HepG2 (cell line): ENCODE data around the gene ALDH3A2. TPM values are rescaled to one million over a fixed set of nuclear protein-coding genes. Genes with fewer than 3 reads are reported as not detected.

Experiments
- BORCS8-MEF2B ChIP-seq: sonication (generic); formaldehyde crosslinking; IDR thresholded peaks from 2 replicates; pipeline ENCODE4 v1.8.0; 2022; ENCODE audit warnings: mild to moderate bottlenecking, missing genetic modification reagents
- EP300 ChIP-seq, 3 experiments: sonication (generic) in 1 of 3; formaldehyde crosslinking in 1 of 3; IDR thresholded peaks; 2 replicates each; pipeline versions ENCODE4 v1.5.1 to v1.6.1; 2011 to 2020; ENCODE audit warnings: low read depth in 2 of 3, low read length in 2 of 3, borderline replicate concordance in 1 of 3, improper control_type of control experiment in 1 of 3, mild to moderate bottlenecking in 1 of 3, missing genetic modification reagents in 1 of 3, moderate library complexity in 1 of 3
- GRHL1 ChIP-seq: sonication (generic); formaldehyde crosslinking; conservative IDR thresholded peaks from 2 replicates; pipeline ENCODE4 v1.8.0; 2022; ENCODE audit warnings: missing genetic modification reagents
- KAT8 ChIP-seq: IDR thresholded peaks from 2 replicates; pipeline ENCODE4 v1.6.1; 2016; ENCODE audit warnings: missing genetic modification reagents, missing compliant biosample characterization
- KDM5B ChIP-seq: sonication (generic); formaldehyde crosslinking; IDR thresholded peaks from 2 replicates; pipeline ENCODE4 v1.4.0; 2020; ENCODE audit warnings: missing genetic modification reagents, mild to moderate bottlenecking, borderline replicate concordance
- PAWR ChIP-seq: sonication (generic); formaldehyde crosslinking; IDR thresholded peaks from 2 replicates; pipeline ENCODE4 v1.4.0; 2020; ENCODE audit warnings: missing genetic modification reagents, mild to moderate bottlenecking, borderline replicate concordance
- POLR2G ChIP-seq: fragments of 200-400 bp; formaldehyde crosslinking; IDR thresholded peaks from 2 replicates; pipeline ENCODE4 v1.6.1; 2018; ENCODE audit warnings: mild to moderate bottlenecking, low read depth, low read length, moderate library complexity
- PRPF4 ChIP-seq: fragments of 200-400 bp; formaldehyde crosslinking; IDR thresholded peaks from 2 replicates; pipeline ENCODE4 v1.6.1; 2016; ENCODE audit warnings: low read length, low read depth; ENCODE audit not compliant: poor library complexity, severe bottlenecking
- RAD51 ChIP-seq: fragments of 450-650 bp; IDR thresholded peaks from 2 replicates; pipeline ENCODE4 v1.6.1; 2016; ENCODE audit warnings: borderline replicate concordance
- RFXAP ChIP-seq: sonication (generic); formaldehyde crosslinking; IDR thresholded peaks from 2 replicates; pipeline ENCODE4 v1.4.0; 2020; ENCODE audit warnings: missing genetic modification reagents, borderline replicate concordance
- SCMH1 ChIP-seq: sonication (generic); formaldehyde crosslinking; IDR thresholded peaks from 2 replicates; pipeline ENCODE4 v1.9.0; 2021; ENCODE audit warnings: missing genetic modification reagents, mild to moderate bottlenecking, borderline replicate concordance
- TARDBP ChIP-seq: sonication (generic); formaldehyde crosslinking; IDR thresholded peaks from 2 replicates; pipeline ENCODE4 v1.8.0; 2022; ENCODE audit warnings: mild to moderate bottlenecking, missing genetic modification reagents
- TFDP2 ChIP-seq: sonication (generic); formaldehyde crosslinking; IDR thresholded peaks from 2 replicates; pipeline ENCODE4 v1.4.0; 2020; ENCODE audit warnings: missing genetic modification reagents
- TMF1 ChIP-seq: sonication (generic); formaldehyde crosslinking; IDR thresholded peaks from 2 replicates; pipeline ENCODE4 v1.8.1; 2022; ENCODE audit warnings: low read depth, missing genetic modification reagents
- ZFP91 ChIP-seq: sonication (generic); formaldehyde crosslinking; IDR thresholded peaks from 2 replicates; pipeline ENCODE4 v1.9.0; 2022; ENCODE audit warnings: missing genetic modification reagents, mild to moderate bottlenecking, borderline replicate concordance
- ZNF296 ChIP-seq: sonication (generic); formaldehyde crosslinking; conservative IDR thresholded peaks from 2 replicates; pipeline ENCODE4 v1.5.0; 2020; ENCODE audit warnings: mild to moderate bottlenecking, missing genetic modification reagents
- ZNF563 ChIP-seq: sonication (generic); formaldehyde crosslinking; IDR thresholded peaks from 2 replicates; pipeline ENCODE4 v1.8.0; 2022; ENCODE audit warnings: mild to moderate bottlenecking, moderate library complexity, missing genetic modification reagents
- ZNF770 ChIP-seq: sonication (generic); formaldehyde crosslinking; IDR thresholded peaks from 2 replicates; pipeline ENCODE4 v1.5.0; 2020; ENCODE audit warnings: mild to moderate bottlenecking, missing genetic modification reagents
- ZNF773 ChIP-seq: sonication (generic); formaldehyde crosslinking; IDR thresholded peaks from 2 replicates; pipeline ENCODE4 v1.4.0; 2020; ENCODE audit warnings: missing genetic modification reagents, borderline replicate concordance
- ZNF891 ChIP-seq: sonication (generic); formaldehyde crosslinking; IDR thresholded peaks from 2 replicates; pipeline ENCODE4 v1.5.0; 2020; ENCODE audit warnings: mild to moderate bottlenecking, missing genetic modification reagents
- polyA plus RNA-seq, 8 experiments: library from polyadenylated mRNA; depleted of rRNA in 3 of 8; stranded (reverse) in 7 of 8; unstranded in 1 of 8; fragments of >200 nt; fragmentation: Illumina TruSeq in 4 of 8; extraction: Trizol in 4 of 8; gene quantifications; 2 replicates each; pipeline versions ENCODE4 v1.2.1 to v1.2.3, GENCODE V29; 2011 to 2016; ENCODE audit warnings: low read depth in 4 of 8, missing spikeins in 1 of 8, mixed read lengths in 1 of 8; ENCODE audit not compliant: insufficient read depth in 1 of 8
- total RNA-seq, 5 experiments: library from RNA; depleted of rRNA; stranded (reverse); fragments of >200 nt; fragmentation: Illumina TruSeq; extraction: Trizol; gene quantifications; 2 replicates each; pipeline ENCODE4 v1.2.3, GENCODE V29; 2016; ENCODE audit warnings: low read depth in 1 of 5

The ALDH3A2 gene
- total and polyA plus RNA-seq, 2 of the 13 experiments (the other 11 are each of a cell fraction or from before 2014, with no cell fraction given), result 80.8 to 180 TPM

GRCh38 chr17:19703106-19703827, 54.7 kb downstream of the ALDH3A2 start (continued):
- TF ChIP-seq TFDP2 (CRISPR knock-in tag), result no peak
- TF ChIP-seq KDM5B, result no peak
- no peak for TF ChIP-seq RAD51
- TF ChIP-seq ZNF563 (CRISPR knock-in tag), result no peak
- TF ChIP-seq POLR2G, result no peak
- 0 out of 2 replicates have a peak, but pooled peaks have one; percentile 22 for TF ChIP-seq ZNF891 (CRISPR knock-in tag)
- no peak for TF ChIP-seq PRPF4
- no peak for TF ChIP-seq GRHL1
- TF ChIP-seq PAWR (CRISPR knock-in tag), result no peak
- TF ChIP-seq RFXAP (CRISPR knock-in tag), result no peak
- TF ChIP-seq ZNF296 (CRISPR knock-in tag), result no peak
- 0 out of 2 replicates have a peak, but pooled peaks have one; percentile 19 for TF ChIP-seq TARDBP
- no peak; the same call in 1 of the 2 replicates for TF ChIP-seq ZFP91 (CRISPR knock-in tag)
- 0 out of 2 replicates have a peak, but pooled peaks have one; percentile 22 for TF ChIP-seq ZNF770 (CRISPR knock-in tag)
- no peak for TF ChIP-seq KAT8 (CRISPR knock-in tag)
- no peak for TF ChIP-seq TMF1 (CRISPR knock-in tag)
- TF ChIP-seq ZNF773, result no peak
- no peak for TF ChIP-seq SCMH1
- no peak for TF ChIP-seq EP300 (IDR thresholded peaks at IDR 0.05; ENCODE audit: low read depth in 2 of 2, low read length in 2 of 2)
- no peak for TF ChIP-seq EP300 (CRISPR knock-in tag; IDR thresholded peaks at IDR 0.05; ENCODE audit: borderline replicate concordance)
- TF ChIP-seq BORCS8-MEF2B (CRISPR knock-in tag), result peak; percentile 55; the same call in 1 of the 2 replicates
